Esophagus squamous epithelium (tissue), 5 donors: ENCODE results near the gene RPTOR. TPM values are rescaled to one million over a fixed set of nuclear protein-coding genes. Genes with fewer than 3 reads are reported as not detected.

ENCODE experiments used
- DNase-seq: peaks from one replicate; lab custom pipeline; 2025; lab: John Stamatoyannopoulos, UW
- H3K27ac ChIP-seq, 4 donors: fragments of 200-600 bp; sonication (generic); one replicate each; pipeline ENCODE4 v1.5.1; 2016 to 2019; ENCODE audit warnings: mild to moderate bottlenecking in 1 of 4
- H3K27me3 ChIP-seq, 4 donors: fragments of 200-600 bp; sonication (generic); 1 replicate in 3 of 4; 2 replicates in 1 of 4; pipeline versions ENCODE4 v1.5.1 to v1.6.0; 2017 to 2021; ENCODE audit warnings: antibody characterized with exemption in 1 of 4
- H3K36me3 ChIP-seq, 3 donors: fragments of 200-600 bp; sonication (generic); one replicate each; pipeline ENCODE4 v1.5.1; 2016 to 2019
- H3K4me1 ChIP-seq, 3 donors: fragments of 200-600 bp; sonication (generic); one replicate each; pipeline ENCODE4 v1.5.1; 2017 to 2019
- H3K4me3 ChIP-seq, 4 donors: fragments of 200-600 bp; sonication (generic); 1 replicate in 3 of 4; 2 replicates in 1 of 4; pipeline ENCODE4 v1.5.1; 2016 to 2019; ENCODE audit warnings: mild to moderate bottlenecking in 2 of 4, moderate library complexity in 1 of 4
- H3K9me3 ChIP-seq, 3 donors: fragments of 200-600 bp; sonication (generic); one replicate each; pipeline ENCODE4 v1.5.1; 2016 to 2019
- CTCF ChIP-seq, 6 experiments: fragments of 450-650 bp in 4 of 6; fragments of 200-600 bp in 2 of 6; sonication (generic) in 2 of 6; IDR thresholded peaks; one replicate each; pipeline ENCODE4 v1.5.1; 2016 to 2019; ENCODE audit warnings: antibody characterized with exemption in 6 of 6, mild to moderate bottlenecking in 4 of 6, moderate library complexity in 4 of 6
- POLR2A ChIP-seq, 4 donors: fragments of 450-650 bp; IDR thresholded peaks; one replicate each; pipeline ENCODE4 v1.6.1; 2017; ENCODE audit warnings: antibody characterized with exemption in 4 of 4, mild to moderate bottlenecking in 4 of 4, moderate library complexity in 3 of 4
- WGBS, 2 donors: methylation state at CpG; one replicate each; pipeline ENCODE4 v1.1.5; 2018; 5-methylcytosine and 5-hydroxymethylcytosine counted together
- intact Hi-C: fragments of 100-400 bp; cut with DNase I; formaldehyde crosslinking; loops from one replicate; pipeline ENCODE4 v1.15.0; 2022
- total RNA-seq, 4 donors: library from RNA; depleted of rRNA; stranded (reverse); fragments of >200 nt; gene quantifications; one replicate each; pipeline ENCODE4 v1.1.0, GENCODE V29; 2016
- donor health status: DM: yes; HTN: yes; CAD: no.

Gene RPTOR
- total RNA-seq, 4 donors from 2014 or later = 11.7 to 27.8 (median 22.8) TPM

GRCh38 chr17:80971704-80972304, 427.2 kb downstream of the RPTOR start:
- Histone ChIP-seq H3K4me1 (peaks cover 4 to 40% (median 26%) of the 10 kb centered on the region in 3 donors), H3K9me3 (no peaks in the 10 kb centered on the region), H3K4me3 (no peak overlapping the region), H3K36me3 (no peaks in the 10 kb centered on the region), H3K27me3 (peaks cover 0 to 48% (median 3%) of the 10 kb centered on the region in 4 donors), H3K27ac (no peak overlapping the region)
- WGBS, 2 donors = 57 to 79% methylated on average over 1 to 2 of the region's 13 CpGs
- intact Hi-C loops = loop anchor here (5.0 kb wide), 1 partner anchor 540 kb away; no protein-coding TSS in a partner anchor
- DNase-seq = no peak
- TF ChIP-seq CTCF (IDR thresholded peaks at IDR 0.05) (no peak), POLR2A (IDR thresholded peaks at IDR 0.05) (no peak)

DNA sequence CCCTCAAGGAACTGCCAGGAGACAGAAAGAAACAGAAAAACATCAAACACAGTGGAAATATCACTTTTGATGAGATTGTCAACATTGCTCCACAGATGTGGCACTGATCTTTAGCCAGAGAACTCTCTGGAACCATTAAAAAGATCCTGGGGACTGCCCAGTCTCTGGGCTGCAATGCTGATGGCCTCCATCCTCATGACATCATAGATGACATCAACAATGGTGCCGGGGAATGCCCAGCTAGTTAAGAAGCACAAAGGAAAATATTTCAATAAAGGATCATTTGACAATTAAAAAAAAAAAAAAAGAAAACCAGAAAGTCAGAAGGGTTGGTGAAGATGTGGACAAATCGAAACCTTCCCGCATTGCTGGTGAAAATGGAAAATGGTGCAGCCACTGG, 432.1 kb downstream of the RPTOR start:
- peaks cover 4 to 19% (median 8%) of the 10 kb centered on the region in 3 donors for H3K4me1 ChIP-seq
- no peak overlapping the region for H3K4me3 ChIP-seq
- H3K36me3 ChIP-seq = no peaks in the 10 kb centered on the region
- no peaks in the 10 kb centered on the region for H3K9me3 ChIP-seq
- no peak for DNase-seq
- 78 to 86% methylated on average over 3 of the region's 3 CpGs for WGBS, 2 donors
- no peak overlapping the region for H3K27ac ChIP-seq
- intact Hi-C loops = no loop called here
- H3K27me3 ChIP-seq = peaks cover 0 to 36% (median under 1%) of the 10 kb centered on the region in 4 donors
- TF ChIP-seq POLR2A (IDR thresholded peaks at IDR 0.05) (no peak), CTCF (IDR thresholded peaks at IDR 0.05) (no peak)

GRCh38 chr17:80977172-80977571, 432.5 kb downstream of the RPTOR start:
- no peak for DNase-seq
- Histone ChIP-seq H3K27ac (no peak overlapping the region), H3K27me3 (peaks cover 0 to 36% (median 0%) of the 10 kb centered on the region in 4 donors), H3K9me3 (no peaks in the 10 kb centered on the region), H3K4me1 (peaks cover 4 to 19% (median 8%) of the 10 kb centered on the region in 3 donors), H3K4me3 (no peak overlapping the region), H3K36me3 (no peaks in the 10 kb centered on the region)
- intact Hi-C loops = no loop called here
- WGBS, 2 donors = 76 to 80% methylated on average over 4 of the region's 4 CpGs
- TF ChIP-seq CTCF (IDR thresholded peaks at IDR 0.05) = no peak
- no peak for TF ChIP-seq POLR2A (IDR thresholded peaks at IDR 0.05)

- no peak for TF ChIP-seq POLR2A (IDR thresholded peaks at IDR 0.05)
- TF ChIP-seq CTCF (IDR thresholded peaks at IDR 0.05) = no peak
- Histone ChIP-seq H3K4me3 (no peak overlapping the region), H3K27me3 (peaks cover 0 to 36% (median 0%) of the 10 kb centered on the region in 4 donors), H3K27ac (no peak overlapping the region), H3K9me3 (no peaks in the 10 kb centered on the region), H3K36me3 (no peaks in the 10 kb centered on the region), H3K4me1 (peaks cover 4 to 19% (median 8%) of the 10 kb centered on the region in 3 donors)
- no peak for DNase-seq
- intact Hi-C loops = no loop called here
- WGBS, 2 donors = 74 to 84% methylated on average over 16 to 17 of the region's 31 CpGs
Observed at GRCh38 chr17:80978499-80979497, 434.2 kb downstream of the RPTOR start.
